HG03039 (cell line): Measurements from ENCODE around the gene PBX4.

Experiments used
- ATAC-seq: cut with Tn5 transposase; IDR thresholded peaks from one replicate; pipeline ENCODE4 v1.9.1; 2021; ENCODE audit warnings: mild to moderate bottlenecking, moderate library complexity; ENCODE audit not compliant: unreplicated experiment

Gene PBX4

DNA sequence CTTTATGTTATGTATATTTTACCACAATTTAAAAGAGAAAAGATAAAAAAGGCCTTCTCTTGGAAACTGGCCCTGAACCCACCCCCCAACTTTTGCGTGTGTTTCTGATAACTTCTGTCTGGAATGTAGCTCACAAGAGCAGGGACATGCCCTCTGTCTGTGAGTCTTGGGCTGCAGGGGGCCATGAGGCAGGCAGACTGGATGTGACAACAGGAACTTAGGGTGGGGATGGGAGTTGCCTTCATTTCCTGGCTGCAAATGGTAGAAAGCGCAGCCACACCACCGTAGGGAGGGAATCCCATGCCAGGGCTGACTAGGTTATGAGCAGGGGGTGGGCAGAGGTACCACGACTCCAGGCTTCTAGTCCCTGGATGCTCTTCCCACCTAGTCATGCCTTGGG lies 58.6 kb downstream of the PBX4 start:
- ATAC-seq = no peak

DNA sequence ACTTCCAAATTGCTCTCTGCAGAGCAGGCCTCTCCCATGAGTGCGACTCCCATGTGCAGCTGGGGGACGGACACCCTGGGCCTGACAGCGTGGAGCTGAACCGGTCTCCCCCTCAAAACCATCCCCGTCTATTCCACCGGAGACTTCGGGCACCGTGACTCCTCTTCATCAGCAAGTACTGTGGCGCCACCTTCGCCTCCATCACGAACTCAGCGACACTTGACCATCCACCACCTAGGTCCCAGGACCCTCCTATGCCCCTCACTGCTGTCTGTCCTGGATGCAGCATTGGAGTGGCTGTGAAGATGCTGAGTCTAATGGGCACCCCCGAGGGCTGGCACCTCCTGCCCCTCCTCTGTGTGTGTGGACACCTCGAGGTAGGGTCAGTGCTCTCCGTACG lies 59.9 kb downstream of the PBX4 start:
- ATAC-seq = no peak

DNA sequence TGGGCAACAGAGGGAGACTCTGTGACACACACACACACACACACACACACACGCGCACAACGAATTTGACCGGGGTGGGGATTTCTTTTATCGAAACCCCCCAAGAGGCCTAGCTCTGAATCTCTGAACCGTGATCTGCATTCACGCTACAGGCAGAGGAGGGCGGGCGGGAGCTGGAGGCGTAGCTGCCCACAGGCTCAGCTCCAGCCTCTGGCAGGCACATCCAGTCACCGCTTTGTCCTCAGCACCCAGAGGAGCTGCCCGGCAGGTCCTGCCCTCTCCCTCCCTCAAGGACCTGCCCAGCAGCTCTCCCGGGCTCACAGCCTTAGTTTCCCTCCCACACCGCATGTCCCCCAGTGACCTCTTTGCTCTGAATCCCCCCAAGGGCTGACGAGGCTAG lies 60.4 kb downstream of the PBX4 start:
- ATAC-seq = no peak

DNA sequence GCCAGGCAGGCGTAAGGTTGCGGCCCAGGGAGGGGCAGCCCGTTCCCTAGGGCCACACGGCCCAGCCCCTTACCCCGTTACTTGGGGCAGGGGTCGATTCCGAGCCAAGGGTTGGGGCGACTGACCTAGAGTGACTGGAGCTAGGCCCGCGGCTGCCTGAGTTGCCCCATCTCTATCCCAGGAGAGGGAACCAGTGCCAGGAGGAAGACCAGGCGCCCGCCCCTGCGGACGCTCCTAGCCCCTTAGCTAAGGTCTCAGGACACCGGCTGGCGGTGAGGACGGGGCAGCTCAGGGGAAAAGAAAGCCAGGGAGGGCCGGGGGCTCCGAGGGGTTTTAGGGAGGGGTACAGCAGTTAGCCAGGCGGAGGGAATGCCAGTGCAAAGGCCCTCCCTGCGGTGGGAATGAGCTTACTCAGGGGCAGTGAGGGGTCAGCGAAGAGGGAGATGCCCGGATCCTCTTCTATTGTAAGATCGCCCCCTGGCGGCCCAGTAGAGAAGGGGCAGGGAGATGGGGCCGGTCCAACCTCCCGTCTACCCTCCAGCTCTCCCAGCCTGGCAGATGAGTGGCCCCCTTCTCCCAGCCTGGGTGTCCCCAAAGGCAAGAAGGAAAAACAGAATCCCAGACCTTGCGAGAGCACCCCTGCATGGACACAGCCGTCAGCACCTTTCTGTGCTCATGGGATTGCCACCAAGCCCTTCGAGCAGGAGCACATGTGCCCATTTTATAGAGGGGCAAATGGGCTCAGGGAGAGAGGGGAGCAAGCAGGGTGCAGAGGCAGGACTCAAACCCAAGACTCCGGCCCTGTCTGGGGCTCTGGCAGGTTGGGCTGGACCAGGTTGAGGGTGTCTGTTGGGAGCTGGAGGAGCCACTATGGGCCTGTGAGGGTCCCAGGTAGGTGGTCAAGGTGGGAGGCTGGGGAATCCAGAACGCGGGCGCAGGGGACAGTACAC lies 64.1 kb downstream of the PBX4 start:
- no peak for ATAC-seq

DNA sequence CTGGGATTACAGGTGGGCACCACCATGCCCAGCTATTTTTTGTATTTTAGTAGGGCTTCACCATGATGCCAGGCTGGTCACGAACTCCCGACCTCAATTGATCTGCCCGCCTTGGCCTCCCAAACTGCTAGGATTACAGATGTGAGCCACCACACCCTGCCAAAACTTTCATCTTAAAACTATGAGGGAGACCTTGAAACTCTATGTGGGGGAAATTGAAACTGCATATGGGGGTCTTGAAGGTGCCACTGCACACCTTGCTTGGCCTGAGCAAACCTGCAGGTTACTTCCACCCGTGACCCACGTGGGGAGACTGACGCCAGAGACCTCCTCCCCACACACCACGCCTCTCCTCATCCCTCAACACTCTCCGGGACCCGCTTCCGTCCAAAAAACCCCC lies 64.8 kb downstream of the PBX4 start:
- ATAC-seq = no peak

DNA sequence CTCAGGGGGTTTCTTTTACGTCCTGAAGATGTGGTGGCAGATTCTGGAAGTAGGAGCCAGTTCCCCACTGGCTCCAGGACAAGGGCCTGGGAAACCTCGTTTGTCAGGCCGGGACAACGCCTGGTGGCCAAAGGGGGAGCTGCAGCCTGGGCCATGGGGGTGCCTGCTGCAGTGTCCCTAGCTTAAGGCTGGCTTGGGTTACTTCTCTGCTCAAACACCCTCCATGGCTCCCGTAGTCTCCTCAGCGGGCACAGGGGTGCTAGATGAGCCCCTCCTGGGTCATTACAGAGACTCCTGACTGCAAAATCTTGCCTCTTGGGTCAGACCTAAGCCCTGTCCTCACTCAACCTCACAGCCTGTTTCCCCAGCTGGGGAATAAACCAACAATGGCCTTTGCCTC lies 65.7 kb downstream of the PBX4 start:
- no peak for ATAC-seq

DNA sequence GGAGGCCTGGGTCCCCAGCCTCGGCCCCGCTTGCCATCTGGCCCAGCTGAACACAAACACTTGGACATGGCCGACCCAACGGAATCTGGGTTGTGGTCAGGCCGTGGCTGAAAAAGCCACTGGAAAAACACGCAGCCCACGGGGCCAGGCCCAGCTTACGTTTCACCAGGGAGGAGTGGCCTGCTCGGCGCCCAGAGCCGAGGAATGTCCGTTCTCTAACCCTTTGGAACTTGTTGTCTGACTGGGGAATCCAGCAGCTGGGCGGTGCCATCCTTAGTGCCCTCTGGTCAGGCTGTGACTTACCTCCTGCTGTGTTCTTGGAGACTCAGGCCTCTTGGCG lies 66.7 kb downstream of the PBX4 start:
- no peak for ATAC-seq

DNA sequence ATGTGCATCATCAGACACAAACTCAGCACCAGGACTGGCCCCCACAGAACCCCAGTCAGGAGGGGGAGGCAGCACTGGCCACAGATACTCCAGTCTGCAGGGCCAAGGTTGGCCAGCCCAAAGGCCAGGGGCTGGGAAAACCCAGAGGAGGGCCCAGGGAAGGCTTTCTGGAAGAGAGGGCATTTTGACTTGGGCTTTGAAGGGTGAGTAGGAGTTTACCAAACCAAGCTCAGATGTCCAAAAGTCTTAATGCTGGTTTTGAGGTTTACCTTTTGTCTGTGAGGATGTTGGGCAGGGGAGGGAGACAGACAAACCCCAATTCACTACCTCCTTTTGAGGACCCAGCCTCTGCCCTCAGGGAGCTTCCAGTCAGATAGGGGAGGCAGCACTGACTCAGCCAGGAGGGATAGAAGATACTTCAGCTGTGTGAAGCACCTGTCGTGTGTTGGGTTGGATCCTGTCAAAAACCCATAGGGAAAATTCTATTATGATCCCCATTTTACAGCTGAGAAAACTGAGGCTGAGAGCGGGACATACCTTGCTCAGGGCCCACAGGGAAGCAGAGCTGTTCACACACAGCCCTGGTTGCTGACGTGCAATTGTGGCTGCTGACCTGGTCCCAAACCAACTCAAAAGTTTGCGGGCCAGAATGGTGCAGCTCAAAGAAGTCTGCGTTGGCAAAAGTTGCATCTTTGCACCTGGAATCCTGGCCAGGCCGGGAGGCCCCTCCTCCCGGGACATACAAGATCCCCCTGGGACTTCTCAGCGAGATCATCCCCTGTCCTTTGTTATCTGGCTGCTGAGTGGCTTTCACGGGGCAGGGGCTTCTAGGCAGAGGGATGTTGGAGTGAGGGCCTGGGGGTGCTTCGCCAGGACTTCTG lies 67.3 kb downstream of the PBX4 start:
- no peak for ATAC-seq

DNA sequence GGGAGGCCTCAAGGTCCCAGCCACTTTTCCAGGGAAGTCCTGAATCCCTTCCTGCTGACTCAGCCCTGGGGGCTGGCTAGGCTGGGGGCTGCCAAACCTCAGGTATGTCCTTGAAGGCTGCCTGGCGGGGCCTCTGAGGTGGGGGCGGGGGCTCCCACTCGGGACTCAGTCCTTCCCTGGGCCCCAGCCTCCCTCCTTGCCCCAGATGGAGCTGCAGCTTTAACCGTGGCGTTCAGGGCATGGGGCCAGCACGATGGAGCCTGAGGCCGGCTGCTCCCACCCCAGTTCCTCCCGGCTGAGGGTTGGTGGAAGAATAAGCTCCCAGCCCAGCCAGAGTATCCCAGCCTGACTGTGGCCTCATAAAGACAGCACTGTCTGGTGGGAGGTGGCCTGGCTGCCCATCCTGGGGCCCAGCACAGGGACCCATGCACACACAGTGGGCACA lies 68.0 kb downstream of the PBX4 start:
- no peak for ATAC-seq

DNA sequence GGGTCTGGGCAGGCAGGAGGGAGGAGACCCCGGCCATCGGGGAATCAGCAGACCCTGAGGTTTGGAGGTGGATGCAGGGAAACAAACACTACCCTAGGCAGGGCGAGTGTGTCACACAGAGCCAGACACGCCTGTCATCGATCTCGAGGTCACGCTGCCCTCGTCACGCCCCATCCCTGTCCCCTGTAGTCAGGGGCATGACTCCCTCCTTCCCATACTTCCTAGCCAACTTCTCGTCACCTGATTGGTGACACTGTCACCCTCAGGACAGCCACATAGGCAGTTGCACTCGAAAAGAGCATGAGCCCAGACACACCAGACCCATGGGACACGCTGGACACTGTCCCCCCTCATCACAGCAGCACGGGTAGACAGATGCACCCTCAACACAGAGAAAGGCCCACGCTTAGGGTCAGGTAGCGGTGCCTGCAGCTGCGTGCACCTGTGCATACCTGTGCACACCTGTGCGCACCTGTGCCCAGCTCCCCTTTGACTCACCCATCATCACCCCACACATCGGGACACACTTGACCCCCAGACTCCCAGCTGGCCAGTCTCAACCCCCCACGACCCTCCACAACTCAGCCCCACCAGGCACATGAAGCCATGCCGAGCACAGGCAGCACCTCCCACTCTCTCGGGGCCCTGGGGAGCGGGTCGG lies 68.6 kb downstream of the PBX4 start:
- ATAC-seq = no peak

DNA sequence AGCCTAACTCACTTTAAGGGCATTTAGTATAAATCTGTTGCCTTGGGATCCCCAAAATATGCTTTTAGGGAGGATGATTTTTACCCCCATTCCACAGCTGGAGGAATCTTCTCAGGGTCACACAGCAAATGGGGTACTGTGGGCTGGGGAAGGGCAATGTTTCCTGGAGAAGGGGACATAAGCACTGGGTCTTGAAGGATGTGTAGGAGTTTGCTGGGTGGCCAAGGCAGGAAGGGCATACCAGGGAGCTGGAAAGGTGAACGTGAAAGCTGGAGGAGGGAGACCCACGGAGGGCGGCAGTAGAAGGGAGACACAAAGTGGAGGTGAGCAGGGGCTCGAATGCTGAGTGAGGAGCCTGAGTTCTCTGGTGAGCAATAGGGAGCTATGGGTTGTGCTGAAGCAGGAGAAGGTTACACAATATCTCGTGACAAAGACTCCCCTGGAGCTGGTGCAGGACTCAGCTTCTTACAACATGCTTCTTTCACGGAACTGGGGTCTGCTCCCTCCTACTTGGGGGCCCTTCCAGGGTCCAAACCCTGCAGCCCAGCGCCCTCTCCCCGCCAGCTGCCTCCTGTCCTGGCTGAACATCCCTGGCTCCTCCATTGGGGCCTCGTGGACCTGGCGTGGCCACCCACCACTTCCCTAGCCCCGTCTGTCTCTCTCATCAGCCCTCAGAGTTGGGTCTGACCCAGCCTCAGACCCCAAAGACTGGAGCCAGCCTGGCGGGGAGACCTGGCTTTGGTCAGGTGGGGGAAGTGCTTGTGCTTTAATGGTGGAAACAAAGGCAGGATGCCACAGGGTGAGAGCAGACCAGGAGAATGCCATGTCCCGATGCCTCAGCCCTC lies 69.3 kb downstream of the PBX4 start:
- no peak for ATAC-seq

DNA sequence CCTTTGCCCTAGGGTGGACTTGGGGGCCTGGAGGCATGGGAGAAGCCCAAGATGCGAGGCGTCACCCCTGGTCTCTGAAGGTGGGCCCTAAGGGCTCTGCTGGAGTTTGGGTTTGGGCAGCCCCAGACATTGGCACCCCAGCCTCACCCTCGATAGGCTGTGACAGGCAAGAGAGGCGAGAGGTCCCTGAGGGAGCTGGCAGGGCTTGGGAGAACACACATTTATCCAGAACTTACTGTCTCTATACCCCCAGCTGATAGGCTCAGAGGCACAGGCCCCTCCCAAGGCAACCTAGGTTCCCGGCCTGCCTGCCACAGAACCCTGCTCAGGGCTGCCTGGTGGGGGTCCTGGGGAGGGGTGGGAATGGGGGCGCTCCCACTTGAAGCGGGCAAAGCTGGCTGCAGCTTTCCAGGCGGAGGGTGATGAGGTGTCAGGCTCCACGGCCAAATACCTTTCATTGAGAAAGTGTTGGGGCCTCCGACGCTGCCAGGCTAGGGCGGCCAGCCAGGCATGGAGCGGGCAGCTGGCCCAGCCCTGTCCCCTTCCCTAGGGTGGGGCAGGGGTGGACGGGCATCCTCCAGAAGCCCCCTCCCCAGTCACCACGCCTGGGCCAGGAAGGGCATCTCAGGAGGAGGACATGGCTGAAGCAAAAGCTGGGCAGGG lies 70.7 kb downstream of the PBX4 start:
- no peak for ATAC-seq

DNA sequence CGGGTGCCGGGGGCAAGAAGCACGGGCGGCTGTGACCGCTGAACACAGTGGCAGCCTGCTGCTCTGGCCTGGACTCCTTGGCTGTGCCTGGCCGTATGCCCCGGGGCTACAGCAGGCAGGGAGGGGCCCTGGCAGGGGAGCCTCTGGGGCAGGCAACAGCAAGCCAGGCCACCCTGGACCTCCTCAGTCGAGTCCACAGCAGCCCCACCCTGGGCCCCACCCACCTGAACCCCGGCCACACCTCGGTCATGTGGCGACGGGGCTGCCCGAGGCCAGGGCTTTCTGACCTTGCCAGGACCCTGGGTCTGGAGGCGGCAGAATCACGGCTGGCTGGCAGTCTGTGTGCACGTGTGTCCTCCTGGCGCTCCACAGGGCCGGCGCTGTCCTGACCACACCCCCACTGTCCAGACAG lies 71.7 kb downstream of the PBX4 start:
- no peak for ATAC-seq

DNA sequence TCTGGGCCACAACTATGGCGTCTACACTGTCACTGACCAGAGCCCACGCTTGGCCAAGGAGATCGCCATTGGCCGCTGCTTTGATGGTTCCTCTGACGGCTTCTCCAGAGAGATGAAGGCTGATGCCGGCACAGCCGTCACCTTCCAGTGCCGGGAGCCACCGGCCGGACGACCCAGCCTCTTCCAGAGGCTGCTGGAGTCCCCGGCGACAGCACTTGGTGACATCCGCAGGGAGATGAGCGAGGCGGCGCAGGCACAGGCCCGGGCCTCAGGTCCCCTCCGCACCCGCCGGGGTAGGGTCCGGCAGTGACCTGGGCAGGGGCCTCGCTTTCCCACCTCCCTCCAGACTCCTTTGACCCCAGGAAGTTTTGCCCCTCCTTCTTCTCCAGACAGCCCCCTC lies 72.8 kb downstream of the PBX4 start:
- ATAC-seq = no peak

DNA sequence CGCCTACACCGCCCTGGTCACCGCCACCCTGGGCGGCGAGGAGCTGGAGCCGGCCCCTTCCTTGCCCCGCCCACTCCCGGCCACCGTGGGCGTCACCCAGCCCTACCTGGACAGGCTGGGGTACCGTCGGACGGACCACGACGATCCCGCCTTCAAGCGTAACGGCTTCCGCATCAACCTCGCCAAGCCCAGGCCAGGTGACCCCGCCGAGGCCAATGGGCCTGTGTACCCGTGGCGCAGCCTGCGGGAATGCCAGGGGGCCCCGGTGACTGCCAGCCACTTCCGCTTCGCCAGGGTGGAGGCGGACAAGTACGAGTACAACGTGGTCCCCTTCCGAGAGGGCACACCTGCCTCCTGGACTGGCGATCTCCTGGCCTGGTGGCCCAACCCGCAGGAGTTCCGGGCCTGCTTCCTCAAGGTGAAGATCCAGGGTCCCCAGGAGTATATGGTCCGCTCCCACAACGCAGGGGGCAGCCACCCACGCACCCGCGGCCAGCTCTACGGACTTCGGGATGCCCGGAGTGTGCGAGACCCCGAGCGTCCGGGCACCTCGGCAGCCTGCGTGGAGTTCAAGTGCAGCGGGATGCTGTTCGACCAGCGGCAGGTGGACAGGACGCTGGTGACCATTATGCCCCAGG lies 73.4 kb downstream of the PBX4 start:
- no peak for ATAC-seq

DNA sequence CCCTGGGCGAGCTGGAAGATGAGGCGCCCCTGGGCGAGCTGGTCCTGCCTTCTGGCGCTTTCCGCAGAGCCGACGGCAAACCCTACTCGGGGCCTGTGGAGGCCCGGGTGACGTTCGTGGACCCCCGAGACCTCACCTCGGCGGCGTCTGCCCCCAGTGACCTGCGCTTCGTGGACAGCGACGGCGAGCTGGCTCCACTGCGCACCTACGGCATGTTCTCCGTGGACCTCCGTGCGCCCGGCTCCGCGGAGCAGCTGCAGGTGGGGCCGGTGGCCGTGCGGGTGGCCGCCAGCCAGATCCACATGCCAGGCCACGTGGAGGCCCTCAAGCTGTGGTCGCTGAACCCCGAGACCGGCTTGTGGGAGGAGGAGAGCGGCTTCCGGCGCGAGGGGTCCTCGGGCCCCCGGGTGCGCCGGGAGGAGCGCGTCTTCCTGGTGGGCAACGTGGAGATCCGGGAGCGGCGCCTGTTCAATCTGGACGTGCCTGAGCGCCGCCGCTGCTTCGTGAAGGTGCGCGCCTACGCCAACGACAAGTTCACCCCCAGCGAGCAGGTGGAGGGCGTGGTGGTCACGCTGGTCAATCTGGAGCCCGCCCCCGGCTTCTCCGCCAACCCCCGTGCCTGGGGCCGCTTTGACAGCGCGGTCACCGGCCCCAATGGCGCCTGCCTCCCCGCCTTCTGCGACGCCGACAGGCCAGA lies 74.1 kb downstream of the PBX4 start:
- no peak for ATAC-seq

DNA sequence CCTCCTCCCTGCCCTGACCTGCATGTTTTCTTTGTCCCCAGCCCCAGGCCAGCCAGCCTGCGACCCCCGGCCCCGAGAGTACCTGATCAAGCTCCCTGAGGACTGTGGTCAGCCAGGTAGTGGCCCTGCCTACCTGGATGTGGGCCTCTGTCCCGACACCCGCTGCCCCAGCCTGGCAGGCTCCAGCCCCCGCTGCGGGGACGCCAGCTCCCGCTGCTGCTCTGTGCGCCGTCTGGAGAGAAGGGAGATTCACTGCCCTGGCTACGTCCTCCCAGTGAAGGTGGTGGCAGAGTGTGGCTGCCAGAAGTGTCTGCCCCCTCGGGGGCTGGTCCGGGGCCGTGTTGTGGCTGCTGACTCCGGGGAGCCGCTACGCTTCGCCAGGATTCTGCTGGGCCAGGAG lies 74.8 kb downstream of the PBX4 start:
- no peak for ATAC-seq

DNA sequence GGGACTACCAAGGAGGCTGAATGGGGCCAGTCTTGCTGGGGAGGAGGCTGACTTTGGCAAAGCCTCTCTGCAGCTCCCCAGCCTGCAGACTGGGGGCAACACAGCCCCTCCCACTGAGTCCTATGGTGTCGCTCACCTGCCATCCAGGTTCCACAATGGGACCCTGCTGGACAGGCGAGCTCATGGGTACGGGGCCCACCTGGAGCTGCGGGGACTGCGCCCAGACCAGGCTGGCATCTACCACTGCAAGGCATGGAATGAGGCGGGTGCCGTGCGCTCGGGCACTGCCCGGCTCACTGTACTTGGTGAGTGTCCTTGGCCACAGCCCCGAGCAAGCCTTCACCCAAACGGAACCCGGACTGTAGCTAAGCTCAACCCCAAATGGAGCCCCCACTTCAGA lies 75.4 kb downstream of the PBX4 start:
- no peak for ATAC-seq

DNA sequence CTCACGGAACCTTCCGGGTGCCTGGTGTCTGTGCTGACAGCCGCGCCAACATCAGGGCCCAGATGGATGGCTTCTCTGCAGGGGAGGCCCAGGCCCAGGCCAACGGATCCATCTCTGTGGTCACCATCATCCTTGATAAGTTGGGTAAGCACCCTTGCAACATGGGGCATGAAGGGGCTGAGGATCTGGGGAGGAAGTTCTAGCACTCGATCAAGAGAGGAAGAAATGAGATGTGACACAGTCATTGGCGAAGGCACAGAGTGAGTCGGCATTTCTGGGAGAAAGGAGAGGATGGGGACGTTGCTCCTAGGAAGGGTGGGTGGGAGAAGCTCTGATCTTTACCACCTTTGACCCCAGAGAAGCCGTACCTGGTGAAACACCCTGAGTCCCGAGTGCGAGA lies 76.0 kb downstream of the PBX4 start:
- ATAC-seq = no peak
